HUDEP-2 (cell line): Measurements from ENCODE around the gene AKT1S1.

Experiments
- DNase-seq, 76 experiments: peaks; one replicate each; lab custom pipeline; 2025; ENCODE audit not compliant: unreplicated experiment in 76 of 76; lab: John Stamatoyannopoulos, UW

AKT1S1 gene

GRCh38 chr19:49887037-49887664 lies 10.0 kb upstream of the AKT1S1 start:
- DNase-seq: no peak

DNA sequence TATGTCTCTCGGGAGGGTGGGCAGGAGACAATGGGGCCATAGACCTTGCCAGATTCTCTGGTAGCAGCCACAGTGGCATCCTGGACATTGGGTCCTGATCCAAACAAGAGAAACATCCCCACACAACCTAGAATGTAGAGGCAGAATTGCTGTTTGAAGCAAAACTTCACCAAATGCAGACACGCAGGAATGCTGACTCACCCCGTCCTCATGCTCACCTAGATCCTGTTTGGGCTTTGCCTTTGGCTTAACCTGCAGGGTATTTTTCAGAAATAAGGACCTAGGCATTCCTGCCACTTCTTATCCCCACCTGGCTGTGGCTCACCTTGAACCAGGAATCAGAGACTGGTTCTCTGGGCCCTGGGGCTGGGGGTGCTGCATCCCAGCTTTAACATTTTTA lies 7.6 kb upstream of the AKT1S1 start:
- DNase-seq: no peak

- DNase-seq: no peak
Measured at GRCh38 chr19:49884109-49884508, 7.0 kb upstream of the AKT1S1 start.

DNA sequence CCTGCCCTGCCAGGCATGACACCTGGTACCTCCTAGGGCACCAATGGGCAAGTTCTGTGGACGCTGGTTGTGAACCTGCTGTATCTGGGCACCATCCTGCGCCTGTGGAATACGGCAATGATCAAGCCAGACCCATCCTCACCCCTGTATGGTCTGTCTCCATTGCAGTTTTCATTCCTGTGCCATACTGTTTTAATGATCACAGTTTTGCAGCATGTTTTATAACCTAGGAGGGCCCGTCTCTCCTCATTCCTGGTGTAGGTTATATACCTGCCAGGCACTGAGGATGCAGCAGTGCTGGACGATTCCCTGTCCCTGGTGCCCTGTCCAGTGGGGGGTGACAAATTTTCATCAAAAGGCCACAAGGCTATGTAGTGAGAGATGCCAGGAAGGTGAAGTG lies 5.9 kb upstream of the AKT1S1 start:
- no peak for DNase-seq

DNA sequence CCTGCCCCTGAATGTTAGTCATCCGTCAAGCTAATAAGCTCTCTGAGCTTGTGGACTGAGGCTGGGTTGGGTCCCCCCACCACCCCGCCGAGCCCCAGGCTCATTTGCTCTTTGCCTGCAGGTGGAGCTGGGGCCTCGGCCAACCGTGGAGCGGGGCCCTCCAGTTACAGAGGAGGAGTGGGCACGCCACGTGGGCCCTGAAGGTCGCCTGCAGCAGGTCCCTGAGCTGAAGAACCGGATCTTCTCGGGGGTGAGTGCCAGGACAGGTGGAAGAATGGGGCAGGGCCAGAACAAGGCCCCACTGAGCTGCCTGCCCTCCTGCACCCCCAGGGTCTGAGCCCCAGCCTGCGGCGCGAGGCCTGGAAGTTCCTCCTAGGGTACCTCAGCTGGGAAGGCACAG lies 5.5 kb upstream of the AKT1S1 start:
- no peak for DNase-seq

DNA sequence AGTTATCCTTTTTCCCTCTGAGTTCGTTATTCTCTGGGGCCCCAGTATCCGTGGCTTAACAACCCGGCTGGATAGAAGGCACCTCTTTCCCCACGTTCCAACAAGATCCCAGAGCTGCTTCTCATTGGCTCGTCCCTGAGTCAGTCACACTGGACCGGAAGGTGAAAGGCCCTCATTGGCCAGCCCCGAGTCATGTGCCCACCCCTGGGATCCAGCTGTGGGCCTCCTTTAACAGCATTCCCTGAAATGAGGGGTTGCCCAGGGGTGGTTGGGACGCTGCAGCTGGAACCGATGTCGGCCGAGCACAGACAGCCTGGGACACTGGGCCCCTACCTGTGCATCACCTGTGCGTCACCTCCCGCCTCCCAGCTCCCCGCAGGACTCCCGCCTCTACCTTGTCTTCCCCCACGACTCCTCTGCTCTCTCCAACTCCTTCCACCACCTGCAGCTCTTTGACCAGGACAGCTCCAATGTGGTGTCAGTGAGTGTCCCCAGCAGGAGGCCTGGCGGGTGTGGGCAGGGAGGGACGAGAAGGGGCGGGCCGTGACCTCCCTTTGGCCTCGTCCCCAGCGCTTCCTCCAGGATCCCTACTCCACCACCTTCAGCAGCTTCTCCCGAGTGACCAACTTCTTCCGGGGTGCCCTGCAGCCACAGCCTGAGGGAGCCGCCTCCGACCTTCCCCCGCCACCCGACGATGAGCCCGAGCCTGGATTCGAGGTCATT lies 4.7 kb upstream of the AKT1S1 start:
- peak in 1 of 76 experiments; percentile 10 for DNase-seq

DNA sequence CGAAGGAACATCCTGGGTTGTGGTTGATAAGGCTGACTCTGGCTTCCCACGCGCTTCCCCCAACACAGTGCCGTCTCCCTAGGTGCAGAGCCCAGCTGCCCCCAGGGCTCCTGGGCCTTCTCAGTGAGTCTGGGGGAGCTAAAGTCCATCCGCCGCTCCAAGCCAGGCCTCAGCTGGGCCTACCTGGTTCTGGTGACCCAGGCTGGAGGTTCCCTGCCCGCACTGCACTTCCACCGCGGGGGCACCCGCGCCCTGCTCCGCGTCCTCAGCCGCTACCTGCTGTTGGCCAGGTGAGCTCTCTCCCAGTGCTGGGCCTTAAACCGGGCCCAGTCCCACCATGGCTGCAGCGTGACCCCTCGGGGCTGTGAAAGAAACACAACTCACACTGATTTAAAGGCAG lies 4.0 kb upstream of the AKT1S1 start:
- DNase-seq: no peak

DNA sequence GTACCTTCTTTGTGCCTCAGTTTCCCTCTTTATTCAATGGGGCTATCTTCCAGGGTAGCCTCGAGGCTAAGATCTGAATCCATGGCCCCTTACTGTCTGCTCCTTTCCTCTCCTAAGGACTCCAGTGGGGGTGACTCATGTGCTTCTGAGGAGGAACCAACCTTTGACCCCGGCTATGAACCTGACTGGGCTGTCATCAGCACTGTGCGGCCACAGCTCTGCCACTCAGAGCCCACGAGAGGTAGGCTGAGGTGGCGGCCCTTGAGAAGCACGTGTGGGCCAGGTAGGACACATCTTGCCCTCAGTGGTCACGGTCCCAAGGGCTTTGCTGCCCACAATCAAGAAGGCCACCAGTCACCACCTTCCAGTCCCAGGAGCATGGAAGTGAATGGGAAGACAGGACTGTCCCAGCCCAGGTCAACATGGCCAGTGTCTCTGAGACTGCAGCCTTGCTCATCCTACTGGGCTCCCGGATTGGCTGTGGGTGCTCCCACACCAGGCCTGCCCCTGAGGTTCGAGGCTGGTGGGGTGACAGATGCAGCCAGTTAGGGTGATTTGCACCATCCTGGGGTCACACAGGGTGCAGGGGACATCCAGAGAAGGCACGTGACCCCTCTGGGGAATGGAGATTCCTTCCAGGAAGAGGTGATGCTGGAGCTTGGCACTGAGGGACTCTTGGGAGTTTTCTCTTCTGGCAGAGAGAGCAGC lies 3.2 kb upstream of the AKT1S1 start:
- DNase-seq: no peak

GRCh38 chr19:49879243-49879963 lies 2.2 kb upstream of the AKT1S1 start:
- DNase-seq: peak in 1 of 76 experiments; percentile 23

DNA sequence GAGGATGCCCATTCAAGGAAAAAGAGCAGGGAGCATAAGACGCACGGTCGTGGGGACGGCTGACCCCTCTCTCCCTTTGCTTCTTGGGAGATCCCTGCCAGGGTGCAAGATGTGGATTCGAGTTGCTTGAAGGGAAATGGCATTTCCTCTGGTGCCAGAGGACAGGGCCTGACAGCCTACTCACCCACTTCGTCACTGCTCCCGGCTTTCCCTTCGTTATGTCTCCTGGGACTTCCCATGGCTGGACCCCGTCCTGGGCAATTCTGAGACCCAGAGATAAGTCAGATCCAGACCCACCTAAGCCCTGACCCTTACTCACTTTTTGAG lies 1.6 kb upstream of the AKT1S1 start:
- no peak for DNase-seq

- DNase-seq: peak in 75 of 76 experiments; percentile 74 to 100 (median 99)
Measured at GRCh38 chr19:49877879-49878743, 956 bp upstream of the AKT1S1 start.

- DNase-seq: peak; percentile 86 to 100 (median 99)
Measured at GRCh38 chr19:49876422-49877019, 634 bp downstream of the AKT1S1 start.

DNA sequence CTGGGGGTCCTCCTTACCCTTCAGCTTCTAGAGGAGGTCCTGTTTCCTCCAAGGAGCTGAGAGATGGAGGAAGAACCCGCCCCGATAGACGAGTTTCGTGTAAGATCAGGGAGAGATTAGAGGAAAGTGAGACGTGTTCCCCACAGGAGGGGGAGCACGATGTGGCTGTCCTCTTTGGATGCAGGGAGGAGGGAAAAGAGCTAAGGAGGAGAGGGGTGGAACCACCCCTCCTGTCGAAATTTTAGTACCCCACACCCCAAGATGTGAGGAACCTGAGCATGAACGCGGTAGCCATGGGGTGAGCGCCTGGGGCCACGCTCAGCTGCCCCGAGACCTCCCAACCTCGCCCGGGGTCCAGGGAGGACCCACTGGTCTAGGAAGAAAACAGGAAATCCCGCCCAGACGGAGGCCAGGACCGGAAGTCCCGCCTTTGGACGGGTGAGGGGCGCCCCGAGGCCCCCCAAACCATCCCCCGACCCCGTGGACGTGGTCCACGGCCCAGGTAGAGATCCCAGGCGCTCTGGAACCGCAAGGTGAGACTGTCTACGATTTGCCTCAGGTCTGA lies 1.2 kb downstream of the AKT1S1 start:
- peak in 43 of 76 experiments; percentile 24 to 92 (median 56) for DNase-seq

DNA sequence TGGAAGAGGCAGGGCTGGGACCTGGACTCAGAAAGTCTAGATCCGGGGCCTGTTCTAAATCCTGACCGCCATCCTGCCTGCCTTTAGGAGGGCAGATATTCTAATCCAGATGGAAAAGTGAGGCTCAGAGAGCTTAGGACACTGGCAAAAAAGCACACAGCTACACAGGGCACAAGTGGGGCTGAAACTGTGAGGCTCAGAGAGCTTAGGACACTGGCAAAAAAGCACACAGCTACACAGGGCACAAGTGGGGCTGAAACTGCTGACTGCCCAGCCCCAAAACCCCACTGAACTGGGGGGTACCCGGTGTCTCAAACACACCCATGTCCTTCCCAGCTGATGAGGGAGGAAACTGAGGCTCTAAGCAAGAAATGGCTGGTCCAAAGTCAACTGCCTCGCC lies 2.0 kb downstream of the AKT1S1 start:
- DNase-seq: no peak

GRCh38 chr19:49874503-49875157 lies 2.5 kb downstream of the AKT1S1 start:
- no peak for DNase-seq

DNA sequence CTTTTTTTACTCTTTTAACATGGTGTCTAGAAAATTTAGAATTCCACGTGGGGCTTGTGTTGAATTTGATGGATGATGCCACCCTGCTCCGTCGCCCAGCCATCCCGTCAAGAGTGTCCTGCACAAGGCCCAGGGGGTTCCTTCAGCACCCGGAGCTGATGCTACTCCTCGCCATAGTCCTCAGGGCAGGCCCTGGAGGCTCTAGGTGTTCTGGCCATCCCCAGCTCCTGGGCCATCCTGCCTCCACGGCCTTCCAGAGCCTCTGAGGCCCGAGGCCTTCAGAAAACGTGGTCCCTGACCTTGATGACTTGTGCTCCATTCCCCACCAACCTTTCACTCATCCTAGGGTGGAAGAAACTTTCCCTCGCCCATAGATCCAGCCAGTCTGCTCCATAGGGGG lies 3.3 kb downstream of the AKT1S1 start:
- DNase-seq: no peak

- DNase-seq: peak in 12 of 76 experiments; percentile 30 to 68 (median 36)
Measured at GRCh38 chr19:49873129-49873521, 4.0 kb downstream of the AKT1S1 start.

- DNase-seq: peak in 45 of 76 experiments; percentile 27 to 77 (median 52)
Measured at GRCh38 chr19:49872245-49873128, 4.7 kb downstream of the AKT1S1 start.
